ENCODE results near the gene INPP5E. TPM values are rescaled to one million over a fixed set of nuclear protein-coding genes. Genes with fewer than 3 reads are reported as not detected.
A peak's percentile ranks its signal among the peaks of the same experiment; 100 is the strongest.
"Not testable (repeated sequence)": the region's sequence is repeated elsewhere in the genome, so short reads cannot be mapped to it uniquely, and the experiment has no call there.

INPP5E gene
- total and polyA plus RNA-seq, 4 experiments from 2014 or later = 2.0 to 31.2 (median 17.1) TPM

DNA sequence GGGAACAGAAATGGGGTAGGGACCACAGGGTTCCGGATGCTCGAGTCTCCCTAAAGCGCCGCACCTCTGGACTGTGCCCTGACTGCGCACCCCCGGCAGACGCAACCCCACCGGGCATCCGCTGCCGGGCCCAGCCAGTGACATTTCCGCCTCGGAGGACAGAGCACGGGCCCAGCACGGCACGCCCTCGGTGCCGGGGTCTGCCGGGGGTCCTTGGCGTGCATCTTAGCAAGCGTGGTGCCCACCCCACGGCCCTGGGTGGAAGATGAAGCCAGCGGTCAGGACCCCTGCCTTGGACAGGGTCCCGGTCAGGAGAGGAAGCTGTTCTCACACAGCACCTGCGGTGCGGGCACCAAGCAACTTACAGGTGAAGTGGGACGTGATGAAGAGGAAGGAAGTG lies 7.1 kb downstream of the INPP5E start:
- peaks cover 3 to 20% of the 10 kb centered on the region in 2 donors for H3K36me3 Mint-ChIP-seq
- intact Hi-C loops (cut with micrococcal nuclease) = no loop called here
- H3K36me3 ChIP-seq (ENCODE audit: insufficient read depth, low read length) = peaks cover 15% of the 10 kb centered on the region
- H3K4me1 ChIP-seq (ENCODE audit: insufficient read depth, low read length) = peaks cover 14% of the 10 kb centered on the region
- H3K4me1 Mint-ChIP-seq = peaks cover 10 to 21% (median 16%) of the 10 kb centered on the region in 4 donors
- H3K27me3 ChIP-seq (ENCODE audit: insufficient read depth, low read length) = no peaks in the 10 kb centered on the region
- DNase-seq = no peak
- H3K4me3 ChIP-seq (ENCODE audit: low read length in 2 of 2) = no peak overlapping the region
- no peak overlapping the region for H3K27ac Mint-ChIP-seq
- H3K27ac ChIP-seq (ENCODE audit: low read depth, low read length) = no peak overlapping the region
- H3K9me3 Mint-ChIP-seq = no peaks in the 10 kb centered on the region
- no peaks in the 10 kb centered on the region for H3K27me3 Mint-ChIP-seq
- no peak overlapping the region for H3K4me3 Mint-ChIP-seq
- CTCF ChIA-PET (ENCODE audit: partially characterized antibody) = no interaction called here
- no peaks in the 10 kb centered on the region for H3K9me3 ChIP-seq (ENCODE audit: control insufficient read depth in 1 of 2, low read length in 2 of 2)
- POLR2A ChIA-PET (ENCODE audit: partially characterized antibody) = no interaction called here

DNA sequence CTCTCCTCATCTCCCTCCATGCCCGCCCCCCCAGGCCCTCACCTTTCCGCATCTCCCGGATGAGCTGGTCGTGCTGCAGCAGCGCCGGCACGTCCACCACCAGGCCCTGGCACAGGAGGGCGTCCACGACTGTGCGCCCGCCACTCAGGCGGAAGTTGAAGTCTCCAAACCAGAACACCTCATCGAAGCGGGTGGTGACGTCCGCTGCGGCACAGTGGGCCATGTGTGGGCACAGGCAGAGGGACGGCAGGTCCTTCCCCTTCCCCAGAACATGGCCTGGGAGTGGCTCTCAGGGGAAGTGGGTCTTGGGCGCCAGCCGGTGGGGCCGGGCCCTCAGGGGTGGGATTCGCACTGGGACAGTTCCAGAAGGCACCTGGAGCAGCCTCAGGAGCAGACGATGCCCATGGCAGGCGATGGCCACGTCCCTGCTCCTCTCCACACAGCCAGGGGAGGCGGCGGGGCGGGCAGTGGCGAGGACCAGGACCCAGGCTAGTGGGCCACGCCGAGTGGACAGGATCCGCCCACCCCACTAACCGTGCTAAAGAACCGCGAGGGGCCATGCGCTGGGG lies 7.8 kb downstream of the INPP5E start:
- intact Hi-C loops (cut with micrococcal nuclease) = no loop called here
- H3K4me3 Mint-ChIP-seq = no peak overlapping the region
- DNase-seq = no peak

DNA sequence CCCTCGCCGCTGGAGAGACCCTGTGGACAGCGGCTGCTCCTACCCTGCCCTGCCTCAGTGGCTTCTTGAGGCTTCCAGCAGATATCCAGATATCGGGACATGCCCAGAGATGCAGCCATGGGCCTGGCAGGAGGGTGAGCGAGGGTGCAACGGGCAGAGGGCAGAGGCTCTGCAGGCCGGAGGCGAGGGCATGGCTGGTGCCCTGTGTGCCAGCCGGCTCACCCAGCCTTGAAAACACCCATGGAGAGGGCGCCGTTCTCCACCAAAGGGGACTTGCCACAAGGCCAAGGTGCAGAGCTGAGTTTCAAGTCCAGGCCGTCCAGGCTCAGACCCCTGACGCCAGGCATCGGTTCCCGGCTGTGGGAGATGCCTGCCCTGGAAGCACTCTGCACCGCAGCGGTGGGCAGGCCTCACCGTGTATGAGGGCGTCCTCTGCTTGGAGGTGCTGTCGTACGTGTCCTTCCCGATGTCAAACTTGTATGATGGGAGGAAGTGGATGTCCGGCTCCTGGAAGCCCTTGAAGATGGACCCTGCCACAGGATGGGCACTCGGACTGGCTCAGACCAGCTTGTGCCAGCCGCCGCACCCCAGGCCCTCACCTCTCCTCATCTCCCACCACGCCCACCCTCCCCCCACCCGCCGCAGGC lies 8.9 kb downstream of the INPP5E start:
- H3K9me3 Mint-ChIP-seq = no peaks in the 10 kb centered on the region
- ChIA-PET POLR2A (ENCODE audit: partially characterized antibody) (interaction anchor here (1.7 kb wide), 1 partner anchor 20 kb away, joined by 4 read pairs; the partner anchor contains the start of genes ENTR1 and PMPCA), CTCF (ENCODE audit: partially characterized antibody) (no interaction called here)
- intact Hi-C loops (cut with micrococcal nuclease) = no loop called here
- Histone ChIP-seq H3K4me1 (ENCODE audit: insufficient read depth, low read length) (no peaks in the 10 kb centered on the region), H3K27ac (ENCODE audit: low read depth, low read length) (no peak overlapping the region), H3K36me3 (ENCODE audit: insufficient read depth, low read length) (peaks cover 8% of the 10 kb centered on the region), H3K27me3 (ENCODE audit: insufficient read depth, low read length) (no peaks in the 10 kb centered on the region), H3K4me3 (ENCODE audit: low read length in 2 of 2) (no peak overlapping the region), H3K9me3 (ENCODE audit: control insufficient read depth in 1 of 2, low read length in 2 of 2) (no peaks in the 10 kb centered on the region)
- no peaks in the 10 kb centered on the region for H3K27me3 Mint-ChIP-seq
- no peak overlapping the region for H3K27ac Mint-ChIP-seq
- DNase-seq = no peak
- peaks cover 0 to 3% (median under 1%) of the 10 kb centered on the region in 4 donors for H3K4me1 Mint-ChIP-seq
- no peak overlapping the region for H3K4me3 Mint-ChIP-seq
- H3K36me3 Mint-ChIP-seq = peaks cover 3 to 23% of the 10 kb centered on the region in 2 donors

More for the DNA sequence above, 7.8 kb downstream of the INPP5E start:
- Histone ChIP-seq H3K4me3 (ENCODE audit: low read length in 2 of 2) (no peak overlapping the region), H3K4me1 (ENCODE audit: insufficient read depth, low read length) (peaks cover 6% of the 10 kb centered on the region), H3K27me3 (ENCODE audit: insufficient read depth, low read length) (no peaks in the 10 kb centered on the region), H3K36me3 (ENCODE audit: insufficient read depth, low read length) (peaks cover 11% of the 10 kb centered on the region), H3K27ac (ENCODE audit: low read depth, low read length) (no peak overlapping the region), H3K9me3 (ENCODE audit: control insufficient read depth in 1 of 2, low read length in 2 of 2) (no peaks in the 10 kb centered on the region)
- H3K27ac Mint-ChIP-seq = no peak overlapping the region
- no peaks in the 10 kb centered on the region for H3K9me3 Mint-ChIP-seq
- H3K4me1 Mint-ChIP-seq = peaks cover 3 to 14% (median 10%) of the 10 kb centered on the region in 4 donors
- POLR2A ChIA-PET (ENCODE audit: partially characterized antibody) = no interaction called here
- CTCF ChIA-PET (ENCODE audit: partially characterized antibody) = no interaction called here
- H3K27me3 Mint-ChIP-seq = no peaks in the 10 kb centered on the region
- peaks cover 3 to 20% of the 10 kb centered on the region in 2 donors for H3K36me3 Mint-ChIP-seq

DNA sequence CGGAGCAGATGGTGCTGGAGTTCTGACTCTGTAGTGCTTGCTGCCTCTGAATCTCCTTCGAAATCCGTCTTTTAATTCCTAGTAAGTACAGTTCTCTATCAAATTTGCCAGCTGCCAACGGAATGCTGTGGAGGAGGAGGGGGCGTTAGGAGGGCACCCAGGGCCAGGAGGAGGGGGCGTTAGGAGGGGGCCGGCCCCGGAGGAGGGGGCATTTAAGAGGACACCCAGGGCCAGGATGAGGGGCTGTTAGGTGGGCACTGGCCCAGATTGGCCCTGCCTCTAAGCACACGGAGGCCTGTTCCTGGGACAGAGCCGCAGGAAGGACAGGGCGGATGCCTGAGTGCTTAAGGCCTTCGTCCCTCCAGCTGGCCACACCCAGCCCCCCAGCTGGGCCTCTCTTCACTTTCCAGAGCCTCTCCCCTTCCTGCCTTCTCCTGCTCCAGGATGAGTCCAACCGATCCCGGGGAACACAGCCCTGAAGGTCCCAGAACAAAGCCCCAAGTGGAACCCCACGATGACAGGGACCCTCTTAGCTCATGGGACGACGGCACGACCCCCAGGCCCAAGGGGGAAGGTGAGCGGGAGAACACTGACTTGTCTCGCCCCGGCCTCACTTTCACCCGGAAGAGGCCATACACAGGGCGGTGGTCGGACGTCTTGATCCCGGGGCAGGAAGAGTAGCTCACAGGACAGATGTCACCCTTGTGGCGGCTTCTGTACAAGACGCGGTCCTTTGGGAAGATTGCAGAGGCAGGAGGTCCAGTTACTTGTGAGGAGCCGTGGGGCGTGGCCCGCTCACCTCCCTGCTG lies 9.8 kb downstream of the INPP5E start:
- Mint-ChIP-seq H3K27ac (no peak overlapping the region), H3K4me3 (no peak overlapping the region), H3K4me1 (no peaks in the 10 kb centered on the region), H3K36me3 (peaks cover 3 to 27% of the 10 kb centered on the region in 2 donors), H3K27me3 (no peaks in the 10 kb centered on the region), H3K9me3 (no peaks in the 10 kb centered on the region)
- DNase-seq = no peak
- no peak overlapping the region for H3K4me3 ChIP-seq (ENCODE audit: low read length in 2 of 2)
- no peaks in the 10 kb centered on the region for H3K9me3 ChIP-seq (ENCODE audit: control insufficient read depth in 1 of 2, low read length in 2 of 2)
- no peaks in the 10 kb centered on the region for H3K27me3 ChIP-seq (ENCODE audit: insufficient read depth, low read length)
- intact Hi-C loops (cut with micrococcal nuclease) = no loop called here
- H3K27ac ChIP-seq (ENCODE audit: low read depth, low read length) = no peak overlapping the region
- CTCF ChIA-PET (ENCODE audit: partially characterized antibody) = no interaction called here
- H3K4me1 ChIP-seq (ENCODE audit: insufficient read depth, low read length) = no peaks in the 10 kb centered on the region
- POLR2A ChIA-PET (ENCODE audit: partially characterized antibody) = interaction anchor here (1.7 kb wide), 1 partner anchor 20 kb away, joined by 4 read pairs; the partner anchor contains the start of genes ENTR1 and PMPCA
- H3K36me3 ChIP-seq (ENCODE audit: insufficient read depth, low read length) = peaks cover 8% of the 10 kb centered on the region

DNA sequence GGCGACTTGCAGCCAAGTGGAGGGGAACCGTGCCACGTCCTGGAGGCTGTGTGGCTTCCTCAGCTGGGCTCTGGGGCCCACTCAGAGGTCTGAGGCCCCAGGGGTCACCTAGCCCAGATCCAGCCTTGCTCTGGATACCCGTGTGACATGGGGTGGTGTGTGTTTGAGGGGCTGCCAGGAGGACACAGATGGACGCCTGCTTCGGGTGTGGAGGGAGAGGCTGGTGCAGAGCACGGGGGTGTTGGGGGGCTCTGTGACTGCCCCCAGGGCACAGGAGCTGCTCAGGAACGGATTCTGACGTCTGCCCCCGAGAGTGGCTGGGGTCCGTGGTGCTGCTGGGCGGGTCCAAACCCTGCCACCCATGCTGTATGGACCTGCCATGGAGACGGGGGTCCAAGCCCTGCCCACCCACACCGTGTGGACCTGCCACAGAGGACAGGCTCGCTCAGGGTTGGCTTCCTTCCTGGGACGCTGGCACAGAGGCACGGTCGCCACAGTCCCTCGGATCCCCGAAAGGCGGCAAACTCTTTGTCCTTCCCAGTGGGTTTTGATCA lies 10.5 kb downstream of the INPP5E start:
- ChIA-PET POLR2A (ENCODE audit: partially characterized antibody) (interaction anchor here (1.7 kb wide), 1 partner anchor 19 kb away, joined by 4 read pairs; the partner anchor contains the start of genes ENTR1 and PMPCA), CTCF (ENCODE audit: partially characterized antibody) (no interaction called here)
- H3K4me1 ChIP-seq (ENCODE audit: insufficient read depth, low read length) = no peaks in the 10 kb centered on the region
- H3K4me3 ChIP-seq (ENCODE audit: low read length in 2 of 2) = no peak overlapping the region
- H3K27ac ChIP-seq (ENCODE audit: low read depth, low read length) = no peak overlapping the region
- intact Hi-C loops (cut with micrococcal nuclease) = no loop called here
- H3K27me3 Mint-ChIP-seq = no peaks in the 10 kb centered on the region
- peaks cover 3 to 33% of the 10 kb centered on the region in 2 donors for H3K36me3 Mint-ChIP-seq
- H3K9me3 Mint-ChIP-seq = no peaks in the 10 kb centered on the region
- H3K4me3 Mint-ChIP-seq = no peak overlapping the region
- no peak overlapping the region for H3K27ac Mint-ChIP-seq
- peaks cover 8% of the 10 kb centered on the region for H3K36me3 ChIP-seq (ENCODE audit: insufficient read depth, low read length)
- H3K4me1 Mint-ChIP-seq = no peaks in the 10 kb centered on the region
- H3K27me3 ChIP-seq (ENCODE audit: insufficient read depth, low read length) = no peaks in the 10 kb centered on the region
- no peak for DNase-seq
- no peaks in the 10 kb centered on the region for H3K9me3 ChIP-seq (ENCODE audit: control insufficient read depth in 1 of 2, low read length in 2 of 2)

DNA sequence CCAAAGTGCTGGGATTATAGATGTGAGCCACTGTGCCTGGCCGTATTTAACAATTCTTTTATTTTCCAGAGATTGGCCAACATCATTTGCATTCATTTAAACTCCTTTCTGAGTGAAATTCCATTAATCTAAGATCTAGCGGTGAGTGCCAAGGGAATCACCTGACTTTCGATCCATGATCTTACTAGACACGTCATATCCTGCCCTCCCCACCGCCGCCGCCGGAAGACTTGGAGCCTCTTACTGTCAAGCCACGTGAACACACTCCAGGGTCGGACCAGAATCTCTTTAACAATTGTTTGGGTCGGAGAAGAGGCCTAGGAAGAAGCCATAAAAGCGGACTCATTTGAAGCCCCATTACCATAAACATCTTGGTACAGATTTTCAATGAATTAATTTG lies 12.9 kb downstream of the INPP5E start:
- peak overlapping the region in 3 of 7 donors; percentile 37 to 69 (median 40) for H3K27ac Mint-ChIP-seq
- peaks cover 29% of the 10 kb centered on the region for H3K36me3 ChIP-seq (ENCODE audit: insufficient read depth, low read length)
- ChIA-PET CTCF (ENCODE audit: partially characterized antibody) (no interaction called here), POLR2A (ENCODE audit: partially characterized antibody) (no interaction called here)
- no peaks in the 10 kb centered on the region for H3K4me1 Mint-ChIP-seq
- no peak overlapping the region for H3K27ac ChIP-seq (ENCODE audit: low read depth, low read length)
- no peaks in the 10 kb centered on the region for H3K9me3 Mint-ChIP-seq
- H3K4me3 ChIP-seq (ENCODE audit: low read length in 2 of 2) = no peak overlapping the region
- intact Hi-C loops (cut with micrococcal nuclease) = no loop called here
- no peak for DNase-seq
- no peaks in the 10 kb centered on the region for H3K4me1 ChIP-seq (ENCODE audit: insufficient read depth, low read length)
- peaks cover 9 to 52% of the 10 kb centered on the region in 2 donors for H3K36me3 Mint-ChIP-seq
- no peaks in the 10 kb centered on the region for H3K27me3 ChIP-seq (ENCODE audit: insufficient read depth, low read length)
- H3K9me3 ChIP-seq (ENCODE audit: control insufficient read depth in 1 of 2, low read length in 2 of 2) = no peaks in the 10 kb centered on the region
- H3K4me3 Mint-ChIP-seq = no peak overlapping the region
- no peaks in the 10 kb centered on the region for H3K27me3 Mint-ChIP-seq

DNA sequence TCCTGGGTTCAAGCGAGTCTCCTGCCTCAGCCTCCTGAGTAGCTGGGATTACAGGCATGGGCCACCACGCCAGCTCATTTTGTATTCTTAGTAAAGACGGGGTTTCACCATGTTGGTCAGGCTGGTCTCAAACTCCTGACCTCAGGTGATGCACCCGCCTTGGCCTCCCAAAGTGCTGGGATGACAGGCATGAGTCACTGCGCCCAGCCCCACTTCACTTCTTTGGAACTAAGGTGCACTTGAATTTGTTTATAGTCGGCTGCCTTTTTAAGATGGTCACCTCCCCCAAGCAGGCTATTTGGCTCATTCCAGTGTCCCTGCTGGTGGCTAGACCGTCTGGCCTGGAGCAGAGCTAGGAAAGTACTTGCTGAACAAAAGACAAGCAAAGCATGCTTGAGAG lies 14.3 kb downstream of the INPP5E start:
- peaks cover 32% of the 10 kb centered on the region for H3K36me3 ChIP-seq (ENCODE audit: insufficient read depth, low read length)
- H3K4me3 ChIP-seq (ENCODE audit: low read length in 2 of 2); H3K4me3 Mint-ChIP-seq; H3K4me1 Mint-ChIP-seq; H3K27me3 Mint-ChIP-seq; H3K4me1 ChIP-seq (ENCODE audit: insufficient read depth, low read length); POLR2A ChIA-PET (ENCODE audit: partially characterized antibody); DNase-seq; H3K27ac ChIP-seq (ENCODE audit: low read depth, low read length); H3K9me3 ChIP-seq (ENCODE audit: control insufficient read depth in 1 of 2, low read length in 2 of 2); CTCF ChIA-PET (ENCODE audit: partially characterized antibody); H3K27me3 ChIP-seq (ENCODE audit: insufficient read depth, low read length); H3K9me3 Mint-ChIP-seq; intact Hi-C loops (cut with micrococcal nuclease): not testable (repeated sequence)
- Mint-ChIP-seq H3K27ac (peak overlapping the region in 1 of 7 donors; percentile 35), H3K36me3 (peaks cover 8 to 58% of the 10 kb centered on the region in 2 donors)

Measured in CD4-positive, alpha-beta memory T cell (primary cell).